Activated naive CD4-positive, alpha-beta T cell treated with Interleukin-2 at 50 U/mL for 16 hours (primary cell): ENCODE measurements around the gene ZBTB46.
"Not testable (repeated sequence)": the region's sequence is repeated elsewhere in the genome, so short reads cannot be mapped to it uniquely, and the experiment has no call there.

Experiments used
- DNase-seq: peaks from one replicate; pipeline ENCODE4 v3.0.0-alpha.2; 2020

ZBTB46 gene

GRCh38 chr20:63858393-63859165 is 27.5 kb upstream of the ZBTB46 start:
- no peak for DNase-seq

GRCh38 chr20:63857764-63858392 is 26.8 kb upstream of the ZBTB46 start:
- no peak for DNase-seq

- no peak for DNase-seq
Measured at GRCh38 chr20:63856098-63856511, 25.0 kb upstream of the ZBTB46 start.

- no peak for DNase-seq
Measured at GRCh38 chr20:63855363-63856097, 24.5 kb upstream of the ZBTB46 start.

- no peak for DNase-seq
Measured at GRCh38 chr20:63854766-63855362, 23.8 kb upstream of the ZBTB46 start.

- DNase-seq = no peak
Measured at GRCh38 chr20:63854069-63854765, 23.2 kb upstream of the ZBTB46 start.

- not testable (repeated sequence) for DNase-seq
Measured at GRCh38 chr20:63853733-63854068, 22.6 kb upstream of the ZBTB46 start.

GRCh38 chr20:63851548-63851943 is 20.5 kb upstream of the ZBTB46 start:
- not testable (repeated sequence) for DNase-seq

GRCh38 chr20:63850689-63851547 is 19.9 kb upstream of the ZBTB46 start:
- DNase-seq = peak; percentile 68

- no peak for DNase-seq
Measured at GRCh38 chr20:63848003-63848911, 17.2 kb upstream of the ZBTB46 start.

- no peak for DNase-seq
Measured at GRCh38 chr20:63847237-63848002, 16.4 kb upstream of the ZBTB46 start.

- DNase-seq = no peak
Measured at GRCh38 chr20:63846888-63847236, 15.8 kb upstream of the ZBTB46 start.

GRCh38 chr20:63846128-63846771 is 15.2 kb upstream of the ZBTB46 start:
- DNase-seq = no peak

GRCh38 chr20:63844511-63844991 is 13.5 kb upstream of the ZBTB46 start:
- no peak for DNase-seq

GRCh38 chr20:63843778-63844177 is 12.7 kb upstream of the ZBTB46 start:
- no peak for DNase-seq

GRCh38 chr20:63843222-63843621 is 12.2 kb upstream of the ZBTB46 start:
- no peak for DNase-seq

- DNase-seq = no peak
Measured at GRCh38 chr20:63842258-63842657, 11.2 kb upstream of the ZBTB46 start.

GRCh38 chr20:63840405-63840828 is 9.4 kb upstream of the ZBTB46 start:
- no peak for DNase-seq

GRCh38 chr20:63839620-63840019 is 8.6 kb upstream of the ZBTB46 start:
- no peak for DNase-seq
